RWPE1 (cell line): ENCODE data around the gene HBG1.

Source experiments
- CTCF ChIA-PET: fragments of 350-600 bp; sonication (Branson Sonifier 250); formaldehyde crosslinking; extraction: SDS; loops from one replicate; lab custom pipeline; 2021; lab: Yijun Ruan, JAX
- POLR2A ChIA-PET: fragments of 400-600 bp; formaldehyde crosslinking; extraction: SDS; loops from one replicate; lab custom pipeline; 2020; ENCODE audit warnings: antibody characterized with exemption; ENCODE audit not compliant: low non-redundant PET; lab: Yijun Ruan, JAX
- DNase-seq: peaks from one replicate; pipeline ENCODE4 v3.0.0; 2012; ENCODE audit warnings: low spot score
- H3K27ac ChIP-seq: fragments of 450-650 bp; 2 replicates; pipeline ENCODE4 v1.5.1; 2017
- CTCF ChIP-seq: fragments of 450-650 bp; conservative IDR thresholded peaks from 2 replicates; pipeline ENCODE4 v1.5.1; 2017; ENCODE audit warnings: low read depth, mild to moderate bottlenecking

The HBG1 gene

DNA sequence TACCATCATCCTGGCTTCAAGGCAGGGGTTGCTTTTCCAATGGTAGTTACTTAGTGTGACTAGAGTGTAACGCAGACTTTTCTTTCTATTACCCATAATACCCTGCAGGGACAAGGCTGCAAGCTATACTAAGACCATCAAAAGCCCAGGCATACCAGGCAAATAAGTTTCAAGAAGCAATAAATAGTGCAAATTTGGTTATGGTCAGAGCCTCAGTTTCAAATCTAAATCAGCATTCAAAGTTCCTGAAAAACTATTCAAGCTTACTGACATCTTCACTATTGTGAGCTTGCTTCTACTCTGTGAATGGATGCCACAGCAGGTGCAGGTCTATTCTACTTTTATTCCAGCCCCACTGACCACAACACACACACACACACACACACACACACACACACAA is 20.3 kb downstream of the HBG1 start:
- no peak for TF ChIP-seq CTCF
- no peak overlapping the region for H3K27ac ChIP-seq
- DNase-seq: no peak
- POLR2A ChIA-PET: no interaction called here
- CTCF ChIA-PET: interaction anchor here (1.0 kb wide), 1 partner anchor 16 kb away, joined by 3 read pairs; no protein-coding TSS in a partner anchor

GRCh38 chr11:5228124-5228523 is 21.5 kb downstream of the HBG1 start:
- no peak overlapping the region for H3K27ac ChIP-seq

DNA sequence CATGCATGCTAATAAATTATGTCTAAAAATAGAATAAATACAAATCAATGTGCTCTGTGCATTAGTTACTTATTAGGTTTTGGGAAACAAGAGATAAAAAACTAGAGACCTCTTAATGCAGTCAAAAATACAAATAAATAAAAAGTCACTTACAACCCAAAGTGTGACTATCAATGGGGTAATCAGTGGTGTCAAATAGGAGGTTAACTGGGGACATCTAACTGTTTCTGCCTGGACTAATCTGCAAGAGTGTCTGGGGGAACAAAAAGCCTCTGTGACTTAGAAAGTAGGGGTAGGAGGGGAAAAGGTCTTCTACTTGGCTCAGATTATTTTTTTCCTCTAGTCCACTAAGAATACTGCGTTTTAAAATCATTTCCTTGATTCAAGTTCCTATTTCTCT is 22.0 kb downstream of the HBG1 start:
- DNase-seq: no peak
- CTCF ChIA-PET: no interaction called here
- POLR2A ChIA-PET: no interaction called here
- H3K27ac ChIP-seq: no peak overlapping the region
- TF ChIP-seq CTCF: no peak

More at GRCh38 chr11:5228124-5228523, 21.5 kb downstream of the HBG1 start:
- no peak for DNase-seq
- ChIA-PET CTCF (no interaction called here), POLR2A (no interaction called here)
- TF ChIP-seq CTCF: no peak

GRCh38 chr11:5226732-5227310 is 22.8 kb downstream of the HBG1 start, which contains the start of gene HBB:
HBB (minus strand) TSS chr11:5227071; CDS start chr11:5227021, 50 bp downstream.
- no peak for TF ChIP-seq CTCF
- ChIA-PET CTCF (no interaction called here), POLR2A (no interaction called here)
- no peak within 1 kb of the TSS for H3K27ac ChIP-seq
- no peak for DNase-seq

DNA sequence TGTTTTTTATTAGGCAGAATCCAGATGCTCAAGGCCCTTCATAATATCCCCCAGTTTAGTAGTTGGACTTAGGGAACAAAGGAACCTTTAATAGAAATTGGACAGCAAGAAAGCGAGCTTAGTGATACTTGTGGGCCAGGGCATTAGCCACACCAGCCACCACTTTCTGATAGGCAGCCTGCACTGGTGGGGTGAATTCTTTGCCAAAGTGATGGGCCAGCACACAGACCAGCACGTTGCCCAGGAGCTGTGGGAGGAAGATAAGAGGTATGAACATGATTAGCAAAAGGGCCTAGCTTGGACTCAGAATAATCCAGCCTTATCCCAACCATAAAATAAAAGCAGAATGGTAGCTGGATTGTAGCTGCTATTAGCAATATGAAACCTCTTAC is 24.2 kb downstream of the HBG1 start:
- POLR2A ChIA-PET: no interaction called here
- DNase-seq: no peak
- no peak for TF ChIP-seq CTCF
- H3K27ac ChIP-seq: no peak overlapping the region
- CTCF ChIA-PET: no interaction called here

GRCh38 chr11:5224538-5225479 is 24.8 kb downstream of the HBG1 start:
- H3K27ac ChIP-seq: no peak overlapping the region
- CTCF ChIA-PET: no interaction called here
- POLR2A ChIA-PET: no interaction called here
- DNase-seq: no peak
- no peak for TF ChIP-seq CTCF
